ENCODE data around the gene HAT1.

GRCh38 chr2:171965238-171965637, 43.0 kb downstream of the HAT1 start:
- TF ChIP-seq CTCF (IDR thresholded peaks at IDR 0.05) (no peak), POLR2A (IDR thresholded peaks at IDR 0.05) (no peak)
